MM.1S (cell line): ENCODE data around the gene BRK1.

Source experiments
- CTCF ChIP-seq: fragments of 300-600 bp; sonication (generic); IDR thresholded peaks from 2 replicates; pipeline ENCODE4 v1.5.1; 2016; ENCODE audit warnings: antibody characterized with exemption, low read length, mixed read lengths
- EZH2 ChIP-seq: fragments of 300-600 bp; sonication (generic); optimal IDR thresholded peaks from 2 replicates; pipeline ENCODE3; 2017; ENCODE audit warnings: low read depth, mild to moderate bottlenecking, antibody characterized with exemption, low read length, mixed read lengths

DNA sequence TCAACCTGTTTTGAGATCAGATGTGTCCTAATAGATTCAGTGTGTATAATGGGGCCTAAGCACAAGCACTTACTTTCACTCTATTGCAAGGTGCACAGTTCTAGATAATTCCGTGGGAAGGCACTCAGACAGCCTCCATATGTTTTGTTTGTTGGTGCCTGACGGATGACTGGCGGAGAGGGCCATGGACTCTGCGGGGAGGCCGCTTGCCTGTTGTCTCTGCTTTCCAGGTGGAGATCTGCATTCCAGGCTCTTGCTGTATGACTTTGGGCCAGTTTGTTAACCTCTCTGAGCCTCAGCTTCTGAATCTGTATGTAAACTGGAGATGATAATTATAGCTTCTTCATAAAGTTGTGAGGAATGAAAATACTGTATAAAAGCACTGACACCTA is 50.7 kb downstream of the BRK1 start:
- no peak for TF ChIP-seq CTCF
- no peak for TF ChIP-seq EZH2
